Spleen (tissue), 7 donors: ENCODE data around the gene GRIK4.

Source experiments
- POLR2A ChIP-seq, 3 donors: fragments of 450-650 bp; IDR thresholded peaks; one replicate each; pipeline ENCODE4 v1.5.1; 2017; ENCODE audit warnings: antibody characterized with exemption in 3 of 3, mild to moderate bottlenecking in 1 of 3
- POLR2AphosphoS5 ChIP-seq, 3 donors: sonication (generic); formaldehyde crosslinking; IDR thresholded peaks; one replicate each; pipeline ENCODE4 v1.5.1; 2017; ENCODE audit warnings: antibody characterized with exemption in 3 of 3
- TF ChIP-seq, protein P1 (sequence below), 11 experiments: fragments of 200-600 bp in 7 of 11; fragments of 450-650 bp in 4 of 11; sonication (generic) in 4 of 11; IDR thresholded peaks in 8 of 11; conservative IDR thresholded peaks in 3 of 11; 1 replicate in 7 of 11; 2 replicates in 4 of 11; pipeline versions ENCODE4 v1.4.0 to v1.8.0; 2016 to 2021; ENCODE audit warnings: antibody characterized with exemption in 11 of 11, inconsistent platforms in 4 of 11, mild to moderate bottlenecking in 1 of 11
- donor health status: DM: no; HTN: no; CAD: no; lungs with moderate emphysema.
- donor health status: DM: no; HTN: no; CAD: no.
- donor health status: DM: no; HTN: no; CAD: no.

DNA sequence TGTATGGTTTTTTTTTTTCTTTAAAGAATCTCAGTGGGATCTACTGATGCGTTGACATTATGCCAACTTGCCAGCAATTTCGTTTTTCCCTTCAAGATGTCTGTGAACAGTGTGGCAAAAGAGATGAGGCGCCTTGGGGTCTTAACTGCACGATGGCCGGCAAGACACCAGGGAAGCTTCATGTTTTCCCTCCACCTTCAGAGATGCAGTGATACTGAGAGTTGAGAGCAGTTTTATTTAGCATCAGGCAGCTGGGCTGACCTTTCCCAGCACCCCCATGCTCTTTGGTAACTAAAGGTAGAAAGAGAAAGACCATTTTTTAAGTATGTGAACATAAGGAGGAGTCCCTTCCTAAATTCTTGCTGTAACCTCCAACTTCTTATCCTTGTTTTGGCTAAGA is 11.7 kb upstream of the GRIK4 start:
- TF ChIP-seq POLR2A (IDR thresholded peaks at IDR 0.05) (no peak), POLR2AphosphoS5 (IDR thresholded peaks at IDR 0.05) (no peak)
- TF ChIP-seq, protein P1, sequence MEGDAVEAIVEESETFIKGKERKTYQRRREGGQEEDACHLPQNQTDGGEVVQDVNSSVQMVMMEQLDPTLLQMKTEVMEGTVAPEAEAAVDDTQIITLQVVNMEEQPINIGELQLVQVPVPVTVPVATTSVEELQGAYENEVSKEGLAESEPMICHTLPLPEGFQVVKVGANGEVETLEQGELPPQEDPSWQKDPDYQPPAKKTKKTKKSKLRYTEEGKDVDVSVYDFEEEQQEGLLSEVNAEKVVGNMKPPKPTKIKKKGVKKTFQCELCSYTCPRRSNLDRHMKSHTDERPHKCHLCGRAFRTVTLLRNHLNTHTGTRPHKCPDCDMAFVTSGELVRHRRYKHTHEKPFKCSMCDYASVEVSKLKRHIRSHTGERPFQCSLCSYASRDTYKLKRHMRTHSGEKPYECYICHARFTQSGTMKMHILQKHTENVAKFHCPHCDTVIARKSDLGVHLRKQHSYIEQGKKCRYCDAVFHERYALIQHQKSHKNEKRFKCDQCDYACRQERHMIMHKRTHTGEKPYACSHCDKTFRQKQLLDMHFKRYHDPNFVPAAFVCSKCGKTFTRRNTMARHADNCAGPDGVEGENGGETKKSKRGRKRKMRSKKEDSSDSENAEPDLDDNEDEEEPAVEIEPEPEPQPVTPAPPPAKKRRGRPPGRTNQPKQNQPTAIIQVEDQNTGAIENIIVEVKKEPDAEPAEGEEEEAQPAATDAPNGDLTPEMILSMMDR (IDR thresholded peaks at IDR 0.05 in 8 of 11, conservative IDR thresholded peaks at IDR 0.05 in 3 of 11): no peak
